ENCODE data around the gene C2CD2. TPM values are rescaled to one million over a fixed set of nuclear protein-coding genes. Genes with fewer than 3 reads are reported as not detected.

Gene C2CD2
- total RNA-seq, 1 donor from 2014 or later = 18.1 TPM

DNA sequence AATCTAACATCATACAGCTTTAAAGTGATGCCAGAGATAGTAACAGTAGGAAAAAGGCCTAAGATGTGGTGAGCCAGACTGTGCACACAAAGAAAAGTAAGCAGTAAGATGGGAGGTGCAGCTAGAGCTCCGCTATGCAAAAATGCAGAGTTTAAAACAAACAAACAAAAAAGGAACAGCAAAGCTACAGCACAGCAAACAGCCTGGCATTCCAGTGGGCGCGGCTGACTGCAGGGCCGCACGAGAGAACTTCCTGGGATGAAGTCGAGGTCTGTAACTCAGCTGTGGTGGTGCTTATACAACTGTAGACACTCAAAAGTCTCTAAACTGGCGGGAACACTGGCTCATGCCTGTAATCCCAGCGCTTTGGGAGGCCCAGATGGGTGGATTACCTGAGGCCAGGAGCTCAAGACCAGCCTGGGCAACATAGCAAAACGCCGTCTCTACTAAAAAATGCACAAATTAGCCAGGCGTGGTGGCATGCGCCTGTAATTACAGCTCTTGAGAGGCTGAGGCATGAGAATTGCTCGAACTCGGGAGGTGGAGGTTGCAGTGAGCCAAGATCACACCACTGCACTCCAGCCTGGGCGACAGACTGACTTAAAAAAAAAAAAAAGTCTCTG lies 104.7 kb downstream of the C2CD2 start:
- TF ChIP-seq CTCF (IDR thresholded peaks at IDR 0.05) = no peak
- H3K27me3 Mint-ChIP-seq (ENCODE audit: low read depth) = no peaks in the 10 kb centered on the region
- H3K27ac Mint-ChIP-seq (ENCODE audit: unreplicated experiment) = no peak overlapping the region
- no peaks in the 10 kb centered on the region for H3K9me3 Mint-ChIP-seq (ENCODE audit: low read depth)
- no peak overlapping the region for H3K4me3 Mint-ChIP-seq (ENCODE audit: unreplicated experiment)
- DNase-seq (ENCODE audit: low spot score) = no peak
- peaks cover 1% of the 10 kb centered on the region for H3K4me1 Mint-ChIP-seq (ENCODE audit: low read depth)
- H3K36me3 Mint-ChIP-seq (ENCODE audit: low read depth) = peaks cover 7% of the 10 kb centered on the region

DNA sequence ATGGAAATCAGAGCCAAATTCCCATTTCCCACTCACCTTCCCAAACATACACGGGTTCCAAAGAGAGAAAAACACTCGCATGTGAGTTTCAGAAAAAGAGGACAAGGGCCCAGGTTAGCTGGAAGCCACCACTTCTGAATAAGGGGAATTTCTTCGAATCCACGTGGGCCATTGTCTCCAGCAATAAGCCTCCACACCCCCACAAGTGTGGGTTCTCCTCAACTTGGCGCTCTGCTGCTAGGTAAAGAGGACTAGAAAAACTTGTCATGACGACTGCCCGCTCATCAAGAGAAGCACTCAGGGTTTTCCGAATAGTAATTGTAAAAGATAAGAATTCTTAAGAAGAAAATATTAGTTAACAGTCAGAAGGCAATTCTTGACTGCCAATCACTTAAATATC lies 105.3 kb downstream of the C2CD2 start:
- DNase-seq (ENCODE audit: low spot score) = no peak
- Mint-ChIP-seq H3K36me3 (ENCODE audit: low read depth) (peaks cover 4% of the 10 kb centered on the region), H3K27ac (ENCODE audit: unreplicated experiment) (no peak overlapping the region), H3K4me1 (ENCODE audit: low read depth) (peaks cover 6% of the 10 kb centered on the region), H3K9me3 (ENCODE audit: low read depth) (no peaks in the 10 kb centered on the region), H3K4me3 (ENCODE audit: unreplicated experiment) (no peak overlapping the region), H3K27me3 (ENCODE audit: low read depth) (no peaks in the 10 kb centered on the region)
- no peak for TF ChIP-seq CTCF (IDR thresholded peaks at IDR 0.05)

GRCh38 chr21:41847066-41847804 lies 106.6 kb downstream of the C2CD2 start:
- H3K36me3 Mint-ChIP-seq (ENCODE audit: low read depth) = peaks cover 5% of the 10 kb centered on the region
- peak; percentile 38 for TF ChIP-seq CTCF (IDR thresholded peaks at IDR 0.05)
- no peak for DNase-seq (ENCODE audit: low spot score)
- H3K4me1 Mint-ChIP-seq (ENCODE audit: low read depth) = peaks cover 6% of the 10 kb centered on the region
- no peak overlapping the region for H3K27ac Mint-ChIP-seq (ENCODE audit: unreplicated experiment)
- no peaks in the 10 kb centered on the region for H3K9me3 Mint-ChIP-seq (ENCODE audit: low read depth)
- H3K4me3 Mint-ChIP-seq (ENCODE audit: unreplicated experiment) = no peak overlapping the region
- H3K27me3 Mint-ChIP-seq (ENCODE audit: low read depth) = no peaks in the 10 kb centered on the region

GRCh38 chr21:41846536-41846935 lies 107.3 kb downstream of the C2CD2 start:
- no peak overlapping the region for H3K27ac Mint-ChIP-seq (ENCODE audit: unreplicated experiment)
- TF ChIP-seq CTCF (IDR thresholded peaks at IDR 0.05) = no peak
- H3K36me3 Mint-ChIP-seq (ENCODE audit: low read depth) = peaks cover 5% of the 10 kb centered on the region
- peaks cover 3% of the 10 kb centered on the region for H3K9me3 Mint-ChIP-seq (ENCODE audit: low read depth)
- no peak overlapping the region for H3K4me3 Mint-ChIP-seq (ENCODE audit: unreplicated experiment)
- DNase-seq (ENCODE audit: low spot score) = no peak
- peaks cover 6% of the 10 kb centered on the region for H3K4me1 Mint-ChIP-seq (ENCODE audit: low read depth)
- H3K27me3 Mint-ChIP-seq (ENCODE audit: low read depth) = no peaks in the 10 kb centered on the region

GRCh38 chr21:41846033-41846317 lies 107.8 kb downstream of the C2CD2 start:
- H3K36me3 Mint-ChIP-seq (ENCODE audit: low read depth) = peaks cover 9% of the 10 kb centered on the region
- no peak for TF ChIP-seq CTCF (IDR thresholded peaks at IDR 0.05)
- DNase-seq (ENCODE audit: low spot score) = no peak
- H3K27me3 Mint-ChIP-seq (ENCODE audit: low read depth) = no peaks in the 10 kb centered on the region
- H3K27ac Mint-ChIP-seq (ENCODE audit: unreplicated experiment) = no peak overlapping the region
- H3K4me1 Mint-ChIP-seq (ENCODE audit: low read depth) = peaks cover 6% of the 10 kb centered on the region
- H3K4me3 Mint-ChIP-seq (ENCODE audit: unreplicated experiment) = no peak overlapping the region
- H3K9me3 Mint-ChIP-seq (ENCODE audit: low read depth) = peaks cover 8% of the 10 kb centered on the region

Measured in chondrocyte (in vitro differentiated cells).